Kidney epithelial cell (primary cell): Measurements from ENCODE around the gene RWDD1. TPM values are rescaled to one million over a fixed set of nuclear protein-coding genes. Genes with fewer than 3 reads are reported as not detected.

ENCODE experiments used
- DNase-seq: peaks from one replicate; pipeline ENCODE4 v3.0.0-alpha.2; 2010; ENCODE audit warnings: low read depth
- H3K27me3 ChIP-seq: 2 replicates; pipeline ENCODE4 v1.6.0; 2011; ENCODE audit warnings: low read length; ENCODE audit not compliant: control insufficient read depth, insufficient read depth
- H3K36me3 ChIP-seq: 2 replicates; pipeline ENCODE4 v1.5.1; 2011; ENCODE audit warnings: low read length; ENCODE audit not compliant: control insufficient read depth, insufficient read depth
- H3K4me3 ChIP-seq: 2 replicates; pipeline ENCODE4 v1.5.1; 2011; ENCODE audit warnings: low read depth, mild to moderate bottlenecking, control low read depth, low read length
- CTCF ChIP-seq: IDR thresholded peaks from 2 replicates; pipeline ENCODE4 v1.5.1; 2011; ENCODE audit warnings: mild to moderate bottlenecking, moderate library complexity, low read length, control low read depth, inconsistent platforms; ENCODE audit not compliant: insufficient read depth, poor library complexity, severe bottlenecking
- total RNA-seq: library from RNA; depleted of rRNA; stranded (reverse); fragments of >200 nt; gene quantifications from 2 replicates; pipeline ENCODE4 v1.2.3, GENCODE V29; 2015

The RWDD1 gene
- total RNA-seq, 1 donor from 2014 or later = 38.6 TPM

GRCh38 chr6:116561377-116562018 is 9.8 kb upstream of the RWDD1 start:
- Histone ChIP-seq H3K36me3 (no peaks in the 10 kb centered on the region), H3K27me3 (peaks cover 2% of the 10 kb centered on the region), H3K4me3 (no peak overlapping the region)
- TF ChIP-seq CTCF = peak; percentile 91
- DNase-seq = peak; percentile 18

GRCh38 chr6:116562019-116562403 is 9.3 kb upstream of the RWDD1 start:
- TF ChIP-seq CTCF = no peak
- no peaks in the 10 kb centered on the region for H3K36me3 ChIP-seq

GRCh38 chr6:116562614-116563013 is 8.7 kb upstream of the RWDD1 start:
- Histone ChIP-seq H3K4me3 (no peak overlapping the region), H3K36me3 (no peaks in the 10 kb centered on the region), H3K27me3 (peaks cover 2% of the 10 kb centered on the region)
- no peak for TF ChIP-seq CTCF
- DNase-seq = no peak

More at GRCh38 chr6:116562019-116562403, 9.3 kb upstream of the RWDD1 start:
- no peak for DNase-seq
- Histone ChIP-seq H3K4me3 (no peak overlapping the region), H3K27me3 (peaks cover 2% of the 10 kb centered on the region)

GRCh38 chr6:116563830-116564229 is 7.5 kb upstream of the RWDD1 start:
- H3K36me3 ChIP-seq = no peaks in the 10 kb centered on the region
- TF ChIP-seq CTCF = no peak
- no peak overlapping the region for H3K4me3 ChIP-seq
- no peak for DNase-seq
- H3K27me3 ChIP-seq = peaks cover 2% of the 10 kb centered on the region

- no peak for TF ChIP-seq CTCF
- peaks cover 2% of the 10 kb centered on the region for H3K27me3 ChIP-seq
- H3K36me3 ChIP-seq = no peaks in the 10 kb centered on the region
- DNase-seq = no peak
- H3K4me3 ChIP-seq = no peak overlapping the region
Measured at GRCh38 chr6:116564311-116564710, 7.0 kb upstream of the RWDD1 start.
